ENCODE measurements around the gene ZBTB17.
"Not testable (repeated sequence)": the region's sequence is repeated elsewhere in the genome, so short reads cannot be mapped to it uniquely, and the experiment has no call there.

The ZBTB17 gene

GRCh38 chr1:15926448-15926847, 49.5 kb downstream of the ZBTB17 start:
- H3K36me3 ChIP-seq (ENCODE audit: control insufficient read depth in 5 of 5, insufficient read depth in 5 of 5, low read length in 5 of 5), result peaks cover 49 to 79% (median 66%) of the 10 kb centered on the region in 5 donors
- not testable (repeated sequence) for H3K4me3 ChIP-seq (ENCODE audit: low read depth in 1 of 5, low read length in 5 of 5); H3K27ac ChIP-seq (ENCODE audit: low read depth, low read length)

GRCh38 chr1:15923241-15923640, 52.7 kb downstream of the ZBTB17 start:
- H3K4me1 ChIP-seq (ENCODE audit: control insufficient read depth in 5 of 5, insufficient read depth in 5 of 5, low read length in 5 of 5), result peaks cover 0 to 3% (median 0%) of the 10 kb centered on the region in 5 donors
- no peaks in the 10 kb centered on the region for H3K9me3 ChIP-seq (ENCODE audit: control insufficient read depth in 5 of 5, low read length in 5 of 5)
- no peak overlapping the region for H3K27ac ChIP-seq (ENCODE audit: low read depth, low read length)
- H3K9ac ChIP-seq (ENCODE audit: low read length in 5 of 5), result no peak overlapping the region
- no peak overlapping the region for H3K4me3 ChIP-seq (ENCODE audit: low read depth in 1 of 5, low read length in 5 of 5)
- no peaks in the 10 kb centered on the region for H3K27me3 ChIP-seq (ENCODE audit: control insufficient read depth in 5 of 5, insufficient read depth in 4 of 5, low read length in 5 of 5)
- peaks cover 38 to 70% (median 55%) of the 10 kb centered on the region in 5 donors for H3K36me3 ChIP-seq (ENCODE audit: control insufficient read depth in 5 of 5, insufficient read depth in 5 of 5, low read length in 5 of 5)

More at GRCh38 chr1:15926448-15926847, 49.5 kb downstream of the ZBTB17 start:
- H3K4me1 ChIP-seq (ENCODE audit: control insufficient read depth in 5 of 5, insufficient read depth in 5 of 5, low read length in 5 of 5); H3K27me3 ChIP-seq (ENCODE audit: control insufficient read depth in 5 of 5, insufficient read depth in 4 of 5, low read length in 5 of 5); H3K9me3 ChIP-seq (ENCODE audit: control insufficient read depth in 5 of 5, low read length in 5 of 5); H3K9ac ChIP-seq (ENCODE audit: low read length in 5 of 5): not testable (repeated sequence)

GRCh38 chr1:15918962-15919715, 56.8 kb downstream of the ZBTB17 start:
- no peaks in the 10 kb centered on the region for H3K27me3 ChIP-seq (ENCODE audit: control insufficient read depth in 5 of 5, insufficient read depth in 4 of 5, low read length in 5 of 5)
- no peak overlapping the region for H3K9ac ChIP-seq (ENCODE audit: low read length in 5 of 5)
- H3K9me3 ChIP-seq (ENCODE audit: control insufficient read depth in 5 of 5, low read length in 5 of 5), result no peaks in the 10 kb centered on the region
- peaks cover 0 to 4% (median 0%) of the 10 kb centered on the region in 5 donors for H3K4me1 ChIP-seq (ENCODE audit: control insufficient read depth in 5 of 5, insufficient read depth in 5 of 5, low read length in 5 of 5)
- H3K4me3 ChIP-seq (ENCODE audit: low read depth in 1 of 5, low read length in 5 of 5), result no peak overlapping the region
- peaks cover 30 to 68% (median 48%) of the 10 kb centered on the region in 5 donors for H3K36me3 ChIP-seq (ENCODE audit: control insufficient read depth in 5 of 5, insufficient read depth in 5 of 5, low read length in 5 of 5)
- H3K27ac ChIP-seq (ENCODE audit: low read depth, low read length), result no peak overlapping the region

GRCh38 chr1:15916916-15917315, 59.0 kb downstream of the ZBTB17 start:
- peaks cover 35 to 66% (median 44%) of the 10 kb centered on the region in 5 donors for H3K36me3 ChIP-seq (ENCODE audit: control insufficient read depth in 5 of 5, insufficient read depth in 5 of 5, low read length in 5 of 5)
- H3K9ac ChIP-seq (ENCODE audit: low read length in 5 of 5), result no peak overlapping the region
- no peak overlapping the region for H3K4me3 ChIP-seq (ENCODE audit: low read depth in 1 of 5, low read length in 5 of 5)
- peaks cover 0 to 4% (median 0%) of the 10 kb centered on the region in 5 donors for H3K4me1 ChIP-seq (ENCODE audit: control insufficient read depth in 5 of 5, insufficient read depth in 5 of 5, low read length in 5 of 5)
- no peaks in the 10 kb centered on the region for H3K27me3 ChIP-seq (ENCODE audit: control insufficient read depth in 5 of 5, insufficient read depth in 4 of 5, low read length in 5 of 5)
- no peak overlapping the region for H3K27ac ChIP-seq (ENCODE audit: low read depth, low read length)
- no peaks in the 10 kb centered on the region for H3K9me3 ChIP-seq (ENCODE audit: control insufficient read depth in 5 of 5, low read length in 5 of 5)

GRCh38 chr1:15916417-15916816, 59.5 kb downstream of the ZBTB17 start:
- peak overlapping the region; percentile 7 for H3K27ac ChIP-seq (ENCODE audit: low read depth, low read length)
- H3K4me1 ChIP-seq (ENCODE audit: control insufficient read depth in 5 of 5, insufficient read depth in 5 of 5, low read length in 5 of 5), result peaks cover 0 to 4% (median 0%) of the 10 kb centered on the region in 5 donors
- H3K9me3 ChIP-seq (ENCODE audit: control insufficient read depth in 5 of 5, low read length in 5 of 5), result no peaks in the 10 kb centered on the region
- no peak overlapping the region for H3K4me3 ChIP-seq (ENCODE audit: low read depth in 1 of 5, low read length in 5 of 5)
- H3K36me3 ChIP-seq (ENCODE audit: control insufficient read depth in 5 of 5, insufficient read depth in 5 of 5, low read length in 5 of 5), result peaks cover 32 to 66% (median 44%) of the 10 kb centered on the region in 5 donors
- no peaks in the 10 kb centered on the region for H3K27me3 ChIP-seq (ENCODE audit: control insufficient read depth in 5 of 5, insufficient read depth in 4 of 5, low read length in 5 of 5)
- no peak overlapping the region for H3K9ac ChIP-seq (ENCODE audit: low read length in 5 of 5)

- H3K36me3 ChIP-seq (ENCODE audit: control insufficient read depth in 5 of 5, insufficient read depth in 5 of 5, low read length in 5 of 5), result peaks cover 33 to 66% (median 44%) of the 10 kb centered on the region in 5 donors
- H3K9me3 ChIP-seq (ENCODE audit: control insufficient read depth in 5 of 5, low read length in 5 of 5), result no peaks in the 10 kb centered on the region
- H3K27me3 ChIP-seq (ENCODE audit: control insufficient read depth in 5 of 5, insufficient read depth in 4 of 5, low read length in 5 of 5), result no peaks in the 10 kb centered on the region
- H3K4me1 ChIP-seq (ENCODE audit: control insufficient read depth in 5 of 5, insufficient read depth in 5 of 5, low read length in 5 of 5), result peaks cover 0 to 4% (median 0%) of the 10 kb centered on the region in 5 donors
- H3K9ac ChIP-seq (ENCODE audit: low read length in 5 of 5), result no peak overlapping the region
- no peak overlapping the region for H3K4me3 ChIP-seq (ENCODE audit: low read depth in 1 of 5, low read length in 5 of 5)
- peak overlapping the region; percentile 7 for H3K27ac ChIP-seq (ENCODE audit: low read depth, low read length)
These were observed 59.9 kb downstream of the ZBTB17 start for GRCh38 chr1:15915991-15916390.

GRCh38 chr1:15913607-15914006, 62.3 kb downstream of the ZBTB17 start:
- H3K27me3 ChIP-seq (ENCODE audit: control insufficient read depth in 5 of 5, insufficient read depth in 4 of 5, low read length in 5 of 5); H3K27ac ChIP-seq (ENCODE audit: low read depth, low read length); H3K9ac ChIP-seq (ENCODE audit: low read length in 5 of 5); H3K4me3 ChIP-seq (ENCODE audit: low read depth in 1 of 5, low read length in 5 of 5); H3K4me1 ChIP-seq (ENCODE audit: control insufficient read depth in 5 of 5, insufficient read depth in 5 of 5, low read length in 5 of 5); H3K9me3 ChIP-seq (ENCODE audit: control insufficient read depth in 5 of 5, low read length in 5 of 5): not testable (repeated sequence)
- H3K36me3 ChIP-seq (ENCODE audit: control insufficient read depth in 5 of 5, insufficient read depth in 5 of 5, low read length in 5 of 5), result peaks cover 34 to 63% (median 41%) of the 10 kb centered on the region in 5 donors

- peaks cover 29 to 52% (median 37%) of the 10 kb centered on the region in 5 donors for H3K36me3 ChIP-seq (ENCODE audit: control insufficient read depth in 5 of 5, insufficient read depth in 5 of 5, low read length in 5 of 5)
- H3K9me3 ChIP-seq (ENCODE audit: control insufficient read depth in 5 of 5, low read length in 5 of 5), result no peaks in the 10 kb centered on the region
- peaks cover 0 to 4% (median 0%) of the 10 kb centered on the region in 5 donors for H3K4me1 ChIP-seq (ENCODE audit: control insufficient read depth in 5 of 5, insufficient read depth in 5 of 5, low read length in 5 of 5)
- no peak overlapping the region for H3K27ac ChIP-seq (ENCODE audit: low read depth, low read length)
- no peak overlapping the region for H3K9ac ChIP-seq (ENCODE audit: low read length in 5 of 5)
- no peaks in the 10 kb centered on the region for H3K27me3 ChIP-seq (ENCODE audit: control insufficient read depth in 5 of 5, insufficient read depth in 4 of 5, low read length in 5 of 5)
- no peak overlapping the region for H3K4me3 ChIP-seq (ENCODE audit: low read depth in 1 of 5, low read length in 5 of 5)
These were observed 64.0 kb downstream of the ZBTB17 start for GRCh38 chr1:15911927-15912326.

GRCh38 chr1:15911141-15911540, 64.8 kb downstream of the ZBTB17 start:
- no peak overlapping the region for H3K27ac ChIP-seq (ENCODE audit: low read depth, low read length)
- H3K9ac ChIP-seq (ENCODE audit: low read length in 5 of 5), result no peak overlapping the region
- H3K27me3 ChIP-seq (ENCODE audit: control insufficient read depth in 5 of 5, insufficient read depth in 4 of 5, low read length in 5 of 5), result no peaks in the 10 kb centered on the region
- peaks cover 25 to 44% (median 37%) of the 10 kb centered on the region in 5 donors for H3K36me3 ChIP-seq (ENCODE audit: control insufficient read depth in 5 of 5, insufficient read depth in 5 of 5, low read length in 5 of 5)
- no peak overlapping the region for H3K4me3 ChIP-seq (ENCODE audit: low read depth in 1 of 5, low read length in 5 of 5)
- no peaks in the 10 kb centered on the region for H3K9me3 ChIP-seq (ENCODE audit: control insufficient read depth in 5 of 5, low read length in 5 of 5)
- peaks cover 0 to 3% (median 0%) of the 10 kb centered on the region in 5 donors for H3K4me1 ChIP-seq (ENCODE audit: control insufficient read depth in 5 of 5, insufficient read depth in 5 of 5, low read length in 5 of 5)

GRCh38 chr1:15908597-15908996, 67.3 kb downstream of the ZBTB17 start:
- Histone ChIP-seq H3K4me3 (ENCODE audit: low read depth in 1 of 5, low read length in 5 of 5) (no peak overlapping the region), H3K27ac (ENCODE audit: low read depth, low read length) (no peak overlapping the region), H3K36me3 (ENCODE audit: control insufficient read depth in 5 of 5, insufficient read depth in 5 of 5, low read length in 5 of 5) (peaks cover 23 to 33% (median 31%) of the 10 kb centered on the region in 5 donors), H3K4me1 (ENCODE audit: control insufficient read depth in 5 of 5, insufficient read depth in 5 of 5, low read length in 5 of 5) (no peaks in the 10 kb centered on the region), H3K27me3 (ENCODE audit: control insufficient read depth in 5 of 5, insufficient read depth in 4 of 5, low read length in 5 of 5) (no peaks in the 10 kb centered on the region), H3K9me3 (ENCODE audit: control insufficient read depth in 5 of 5, low read length in 5 of 5) (no peaks in the 10 kb centered on the region), H3K9ac (ENCODE audit: low read length in 5 of 5) (no peak overlapping the region)
